Caki2 (cell line): ENCODE results near the gene ELK1. TPM values are rescaled to one million over a fixed set of nuclear protein-coding genes. Genes with fewer than 3 reads are reported as not detected.
"Not testable (repeated sequence)": the region's sequence is repeated elsewhere in the genome, so short reads cannot be mapped to it uniquely, and the experiment has no call there.

Experiments used
- DNase-seq: peaks from one replicate; pipeline ENCODE4 v3.0.0-alpha.2; 2015; ENCODE audit warnings: low read depth
- in situ Hi-C: cut with HindIII; loops from 2 replicates; pipeline ENCODE4 v1.10.0; 2016; ENCODE audit warnings: low sequenced_read_pairs, low pct_unique_long_range_greater_than_20kb, mixed read lengths
- total RNA-seq: library from RNA; depleted of rRNA; stranded (reverse); fragments of >200 nt; shearing (Covaris generic); gene quantifications from 2 replicates; pipeline ENCODE4 v1.2.3, GENCODE V29; 2014; ENCODE audit warnings: low replicate concordance

The ELK1 gene
- total RNA-seq, 1 experiment from 2014 or later = 28.9 TPM

GRCh38 chrX:47620303-47620685 lies 30.1 kb downstream of the ELK1 start:
- DNase-seq = no peak
- in situ Hi-C loops = no loop called here

DNA sequence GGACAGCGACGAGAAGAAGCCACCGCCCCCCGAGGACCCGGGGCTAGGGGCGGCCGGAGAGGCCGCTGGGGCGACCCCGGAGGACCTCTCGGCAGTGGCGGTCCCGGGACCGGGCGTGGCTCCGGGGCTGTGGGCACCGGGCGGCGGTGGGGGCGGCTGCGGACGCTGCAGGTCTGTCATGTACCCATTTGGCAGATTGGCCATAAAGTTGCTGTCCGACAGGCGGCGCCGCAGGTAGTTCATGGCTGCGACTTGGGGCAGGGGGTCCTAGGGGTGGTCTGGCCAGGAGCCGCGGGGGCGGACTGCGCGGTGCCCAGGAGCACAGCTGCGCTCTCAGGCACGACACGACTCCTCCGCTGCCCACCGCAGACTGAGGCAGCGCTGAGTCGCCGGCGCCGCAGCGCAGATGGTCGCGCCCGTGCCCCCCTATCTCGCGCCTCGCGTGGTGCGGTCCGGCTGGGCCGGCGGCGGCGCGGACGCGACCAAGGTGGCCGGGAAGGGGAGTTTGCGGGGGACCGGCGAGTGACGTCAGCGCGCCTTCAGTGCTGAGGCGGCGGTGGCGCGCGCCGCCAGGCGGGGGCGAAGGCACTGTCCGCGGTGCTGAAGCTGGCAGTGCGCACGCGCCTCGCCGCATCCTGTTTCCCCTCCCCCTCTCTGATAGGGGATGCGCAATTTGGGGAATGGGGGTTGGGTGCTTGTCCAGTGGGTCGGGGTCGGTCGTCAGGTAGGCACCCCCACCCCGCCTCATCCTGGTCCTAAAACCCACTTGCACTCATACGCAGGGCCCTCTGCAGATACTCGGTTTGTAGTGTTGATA lies 30.7 kb downstream of the ELK1 start, which contains the start of gene SYN1:
Gene SYN1, minus strand, starts transcription at position 372 of the 817 bp plus-strand sequence. Its CDS starts 129 bp downstream, at position 243.
- in situ Hi-C loops = no loop called here
- peak; percentile 72 for DNase-seq

DNA sequence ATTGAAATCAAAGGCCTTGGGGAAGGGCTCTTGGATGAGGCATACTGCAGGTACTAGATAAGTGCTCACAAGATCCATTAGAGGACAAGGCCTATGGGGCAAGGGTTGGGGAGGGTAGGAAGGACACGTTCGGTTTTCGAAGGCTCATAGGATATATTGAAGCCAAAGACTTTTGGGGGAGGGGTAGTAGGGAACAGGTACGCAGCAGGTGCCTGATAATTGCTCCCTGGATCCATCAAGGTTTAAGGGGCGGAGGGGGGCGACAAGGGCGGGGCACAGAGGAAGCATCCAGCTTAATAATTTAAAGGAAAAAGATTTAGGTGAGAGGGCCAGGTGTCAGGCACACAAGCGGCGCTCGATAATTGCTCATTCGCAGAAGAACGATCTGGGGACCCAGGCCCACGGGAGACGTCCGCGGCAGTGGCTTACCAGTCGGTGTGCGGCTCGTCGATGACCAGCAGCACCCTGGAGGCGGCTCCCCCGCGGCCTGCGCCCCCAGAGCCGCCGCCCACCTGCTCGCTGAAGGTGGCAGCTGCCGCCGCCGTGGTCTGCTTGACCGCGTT lies 31.4 kb downstream of the ELK1 start:
- in situ Hi-C loops = no loop called here
- DNase-seq = no peak

- in situ Hi-C loops = no loop called here
- no peak for DNase-seq
Measured at GRCh38 chrX:47614618-47615017, 35.7 kb downstream of the ELK1 start.

- no peak for DNase-seq
- in situ Hi-C loops = no loop called here
Measured at GRCh38 chrX:47613082-47613481, 37.3 kb downstream of the ELK1 start.

DNA sequence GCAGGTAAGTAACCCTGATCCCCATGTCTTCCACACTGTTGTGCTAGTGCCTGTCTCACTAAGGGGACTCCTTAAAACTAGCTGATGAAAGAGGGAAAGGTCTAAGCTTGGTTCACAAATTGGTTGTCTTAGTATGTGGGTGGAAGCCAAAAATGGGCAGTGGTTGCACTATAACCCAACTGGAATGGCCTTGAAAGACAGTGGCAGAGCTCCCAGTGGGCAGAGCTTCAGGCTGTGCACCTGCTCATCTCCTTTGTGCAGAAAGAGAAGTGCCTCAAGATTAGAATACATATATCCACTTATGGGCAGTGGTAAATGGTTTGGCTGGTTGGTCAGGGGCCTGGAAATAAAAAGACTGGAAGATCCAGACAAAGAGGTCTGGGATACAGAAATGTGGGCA lies 37.9 kb downstream of the ELK1 start:
- no peak for DNase-seq
- in situ Hi-C loops = no loop called here

DNA sequence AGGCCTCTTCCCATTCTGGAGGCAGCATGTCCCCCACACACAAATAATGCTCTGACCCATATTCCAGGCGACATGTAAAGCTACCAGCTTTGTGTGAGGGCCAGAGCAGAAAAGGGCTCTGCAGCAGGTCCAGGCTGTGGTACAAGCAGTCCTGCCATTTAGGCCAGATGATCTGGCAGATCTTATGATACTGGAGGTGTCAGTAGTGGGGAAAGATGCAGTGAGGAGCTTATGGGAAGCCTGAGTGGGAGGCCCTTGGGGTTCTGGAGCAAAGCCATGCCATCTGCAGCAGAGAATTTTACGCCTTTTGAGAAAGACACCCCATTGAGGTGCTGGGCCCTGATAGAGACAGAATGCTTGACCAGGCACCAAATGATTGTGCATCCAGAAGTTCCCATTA lies 38.4 kb downstream of the ELK1 start:
- in situ Hi-C loops = no loop called here
- no peak for DNase-seq

GRCh38 chrX:47611489-47611888 lies 38.9 kb downstream of the ELK1 start:
- in situ Hi-C loops = no loop called here
- no peak for DNase-seq

DNA sequence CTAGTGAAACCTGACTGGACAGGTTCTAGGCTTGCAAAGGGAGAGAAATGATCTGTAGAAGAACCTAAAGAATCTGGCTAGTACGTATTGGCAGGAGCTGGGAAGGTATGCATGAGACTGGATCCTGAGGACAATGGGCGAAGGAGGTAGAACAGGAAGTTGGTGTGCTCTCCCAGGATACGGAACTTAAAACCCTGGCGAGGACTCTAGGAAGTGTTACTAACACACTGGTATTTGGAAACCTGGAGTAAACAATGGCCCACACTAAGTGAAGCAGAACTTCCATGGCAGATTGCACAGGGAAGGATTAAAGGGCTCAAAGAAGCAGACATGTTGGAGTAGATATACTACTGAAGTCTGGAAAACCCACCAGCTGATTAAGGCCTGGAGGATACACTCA lies 39.9 kb downstream of the ELK1 start:
- in situ Hi-C loops = no loop called here
- DNase-seq = no peak

GRCh38 chrX:47608130-47608810 lies 42.1 kb downstream of the ELK1 start:
- in situ Hi-C loops = no loop called here
- no peak for DNase-seq

DNA sequence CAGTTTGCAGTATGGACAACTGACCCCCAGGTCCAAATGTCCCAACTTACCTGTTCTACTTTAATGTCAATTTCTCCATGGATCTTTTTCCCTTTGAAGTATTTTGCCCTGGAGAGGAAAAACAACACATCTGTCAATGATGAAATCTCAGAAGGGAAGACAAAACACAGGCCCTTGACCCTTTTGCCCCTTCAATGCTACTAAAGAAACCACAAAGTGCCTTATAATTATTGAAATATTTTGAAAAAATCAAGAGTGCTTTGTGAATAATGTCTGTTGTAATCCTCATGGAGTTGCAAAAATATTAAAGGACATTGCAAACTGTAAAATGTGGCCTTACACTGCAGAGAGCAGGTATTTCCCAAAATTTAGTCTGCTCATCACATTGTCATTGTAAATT lies 43.3 kb downstream of the ELK1 start:
- in situ Hi-C loops = no loop called here
- no peak for DNase-seq

DNA sequence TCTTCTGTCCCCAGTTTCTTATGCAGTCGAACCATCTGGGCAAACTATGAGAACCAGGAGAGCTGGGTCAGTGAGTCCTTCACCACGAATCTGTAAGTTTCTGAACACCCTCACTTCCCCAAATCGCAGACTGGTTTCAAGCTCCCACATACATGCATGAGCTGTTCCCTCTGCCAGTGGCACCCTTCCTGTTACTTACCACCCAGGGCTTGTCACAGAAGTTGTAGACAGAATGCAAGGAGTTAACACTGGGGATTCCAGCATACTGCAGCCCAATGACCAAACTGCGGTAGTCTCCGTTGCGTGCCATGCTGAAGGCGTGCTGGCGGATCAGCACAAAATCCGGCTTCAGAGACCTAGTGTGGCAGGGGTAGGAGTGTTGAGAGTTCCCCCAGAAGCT lies 45.3 kb downstream of the ELK1 start:
- in situ Hi-C loops = no loop called here
- no peak for DNase-seq

DNA sequence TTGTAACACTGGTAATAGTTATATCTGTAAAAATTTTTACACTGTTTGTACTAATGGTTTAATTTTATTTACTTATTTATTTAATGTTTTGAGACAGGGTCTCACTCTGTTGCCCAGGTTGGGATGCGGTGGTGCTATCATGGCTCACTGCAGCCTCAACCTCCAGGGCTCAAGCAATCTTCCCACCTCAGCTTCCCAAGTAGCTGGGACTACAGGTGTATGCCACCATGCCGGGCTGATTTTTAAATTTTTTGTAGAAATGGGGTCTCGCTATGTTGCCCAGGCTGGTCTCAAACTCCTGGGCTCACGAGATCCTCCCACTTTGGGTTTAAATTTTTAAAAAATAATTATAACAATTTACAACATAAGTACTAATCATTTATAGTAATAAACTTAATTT lies 47.2 kb downstream of the ELK1 start:
- DNase-seq, in situ Hi-C loops: not testable (repeated sequence)

- in situ Hi-C loops = no loop called here
- DNase-seq = no peak
Measured at GRCh38 chrX:47597222-47597621, 53.1 kb downstream of the ELK1 start.

GRCh38 chrX:47596256-47596655 lies 54.1 kb downstream of the ELK1 start:
- no peak for DNase-seq
- in situ Hi-C loops = no loop called here

DNA sequence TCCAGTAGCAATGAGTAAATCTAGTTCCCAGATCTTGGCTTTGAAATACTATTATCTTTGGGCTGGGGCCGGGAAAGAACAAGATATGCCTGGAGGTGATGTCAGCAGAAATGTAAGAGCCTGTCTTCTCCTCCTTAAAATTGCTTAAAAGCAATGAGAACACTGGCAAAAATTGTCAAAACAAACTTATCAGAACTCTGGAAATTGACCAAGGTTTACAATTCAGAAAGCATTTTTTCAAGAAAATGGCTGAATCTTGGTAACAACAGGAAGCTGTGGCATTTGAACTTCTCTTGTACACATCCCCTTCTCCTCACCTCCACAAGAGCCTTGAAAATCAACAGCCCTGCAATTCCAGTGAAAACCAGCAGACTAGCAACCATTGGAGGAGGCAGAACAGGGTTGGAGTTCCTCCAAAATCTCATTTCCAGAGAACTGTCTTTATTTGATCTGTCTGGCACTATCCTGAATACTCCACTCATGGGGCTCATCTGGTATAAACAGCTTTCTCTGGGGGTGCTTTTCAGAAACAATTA lies 54.6 kb downstream of the ELK1 start:
- in situ Hi-C loops = no loop called here

DNA sequence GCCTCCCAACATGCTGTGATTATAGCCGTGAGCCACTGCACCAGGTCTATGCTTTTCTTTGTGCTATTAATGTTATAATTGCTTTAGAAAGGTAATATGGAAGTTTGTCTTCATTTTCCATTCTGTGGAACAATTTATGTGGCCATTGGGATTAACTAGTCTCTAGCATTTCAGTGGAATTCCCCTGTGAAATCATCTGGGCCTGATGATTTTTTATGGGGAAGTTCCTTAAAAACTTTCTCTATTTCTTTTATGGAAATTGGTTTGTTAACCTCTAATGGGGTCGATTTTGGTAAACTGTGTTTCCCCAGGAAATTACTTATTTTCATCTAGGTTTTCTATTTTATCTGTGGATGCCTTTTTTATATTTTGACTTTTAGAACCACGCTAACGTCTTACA lies 56.8 kb downstream of the ELK1 start:
- in situ Hi-C loops = no loop called here
- DNase-seq = no peak

More for the DNA sequence above, 54.6 kb downstream of the ELK1 start:
- no peak for DNase-seq

GRCh38 chrX:47590984-47591383 lies 59.4 kb downstream of the ELK1 start:
- in situ Hi-C loops = no loop called here
- DNase-seq = no peak
